8988T (cell line): ENCODE results near the gene SAMD14.

Source experiments
- DNase-seq: peaks from one replicate; pipeline ENCODE4 v3.0.0; 2011

Gene SAMD14

DNA sequence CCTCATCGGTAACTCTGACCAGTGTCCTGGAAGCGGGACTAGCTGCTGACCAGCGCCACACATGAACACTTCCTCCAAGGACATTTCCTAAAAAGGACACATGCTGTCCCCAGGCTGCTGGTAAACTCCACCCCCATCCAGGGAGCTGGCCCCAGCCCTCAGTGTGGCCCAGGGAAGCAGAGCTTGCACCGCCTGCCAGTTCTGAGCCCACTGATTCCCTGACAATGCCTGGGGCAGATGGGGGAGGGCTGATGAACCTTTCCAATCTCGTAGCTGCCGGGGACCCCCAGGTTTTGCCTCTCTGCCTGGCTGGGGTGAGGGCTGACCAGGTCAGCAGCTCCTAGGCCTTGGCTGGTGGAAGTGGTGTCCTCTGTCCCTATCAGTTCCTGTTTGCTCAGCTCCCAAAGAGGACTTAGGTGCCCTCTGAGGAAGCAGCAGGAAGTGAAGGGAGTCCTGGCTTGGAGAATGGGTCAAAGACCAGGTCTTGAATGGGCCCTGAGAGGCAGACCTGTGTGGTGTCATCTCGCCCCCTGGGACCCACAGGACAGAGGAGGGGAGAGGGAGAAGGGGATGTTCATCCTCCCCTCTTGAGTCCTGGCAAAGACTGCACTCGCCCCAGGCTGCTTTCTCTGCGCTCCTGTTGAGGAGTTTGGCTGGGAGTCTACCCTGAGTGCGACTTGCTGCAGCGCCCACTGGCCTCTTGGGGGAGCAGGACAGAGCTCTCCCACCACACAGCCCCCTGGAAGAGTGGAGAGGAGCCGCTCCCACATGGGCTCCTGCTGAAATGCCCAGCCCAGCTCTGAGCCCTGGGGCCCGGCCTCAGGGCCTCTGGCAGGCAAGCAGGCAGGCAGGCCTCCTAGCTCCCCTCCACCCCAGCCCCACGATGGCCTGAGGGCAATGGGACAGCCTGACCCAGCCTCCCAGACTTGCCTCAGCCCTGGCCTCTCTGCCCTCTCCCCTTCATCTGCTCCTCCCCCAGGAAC, 18.0 kb downstream of the SAMD14 start:
- no peak for DNase-seq

DNA sequence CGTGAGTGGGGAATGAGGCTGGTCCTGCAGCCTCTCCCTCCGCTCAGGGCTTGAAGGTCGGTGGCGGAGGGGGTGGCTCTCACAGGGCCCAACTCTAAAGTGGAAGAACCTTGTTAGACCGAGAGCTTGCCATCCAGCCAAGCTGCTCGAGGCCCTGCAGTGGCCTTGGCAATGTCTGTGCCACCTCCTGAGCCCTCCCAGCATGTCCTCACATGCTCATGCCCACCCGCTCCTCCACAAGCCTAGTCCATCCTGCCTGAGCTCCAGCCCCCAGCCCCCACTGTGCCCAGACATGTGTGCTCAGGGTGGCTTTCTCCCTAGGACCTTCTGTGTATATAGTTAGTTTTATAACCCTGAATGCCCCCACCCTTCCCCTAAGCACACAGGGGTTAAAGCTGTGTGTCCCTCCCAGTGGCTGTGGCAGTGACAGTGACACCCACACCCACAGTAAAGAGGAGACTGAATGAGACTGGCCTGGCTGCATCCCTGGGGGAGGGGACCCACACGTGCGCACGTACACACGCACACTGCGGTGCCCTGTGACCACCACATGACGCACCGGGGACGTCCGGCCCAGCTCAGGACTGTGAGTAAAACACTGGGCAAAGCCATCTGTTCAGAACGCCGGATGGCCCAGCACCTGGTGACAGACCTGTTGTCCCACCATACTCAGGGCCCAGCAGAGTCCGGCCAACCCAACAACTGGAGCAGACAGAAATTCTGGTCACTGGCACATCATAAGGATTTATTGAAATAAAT, 19.2 kb downstream of the SAMD14 start:
- no peak for DNase-seq

- DNase-seq: no peak
Measured at GRCh38 chr17:50109785-50110184, 20.2 kb downstream of the SAMD14 start.

DNA sequence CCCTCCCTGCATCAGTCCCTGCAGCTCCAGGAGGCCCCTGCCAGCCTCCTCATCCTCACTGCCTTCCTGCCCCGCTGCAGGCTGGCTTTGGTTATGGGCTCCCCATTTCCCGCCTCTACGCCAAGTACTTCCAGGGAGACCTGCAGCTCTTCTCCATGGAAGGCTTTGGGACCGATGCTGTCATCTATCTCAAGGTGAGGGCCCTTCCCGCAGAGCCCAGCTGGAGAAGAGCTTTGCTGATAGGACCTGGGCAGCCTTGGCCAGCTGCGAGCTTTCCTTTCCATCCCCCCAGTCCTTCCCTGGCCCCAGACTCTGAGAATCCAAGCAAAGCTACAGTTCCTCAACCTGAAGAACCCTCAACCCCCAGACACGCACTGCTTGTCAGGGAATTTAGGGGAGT, 20.8 kb downstream of the SAMD14 start:
- no peak for DNase-seq

DNA sequence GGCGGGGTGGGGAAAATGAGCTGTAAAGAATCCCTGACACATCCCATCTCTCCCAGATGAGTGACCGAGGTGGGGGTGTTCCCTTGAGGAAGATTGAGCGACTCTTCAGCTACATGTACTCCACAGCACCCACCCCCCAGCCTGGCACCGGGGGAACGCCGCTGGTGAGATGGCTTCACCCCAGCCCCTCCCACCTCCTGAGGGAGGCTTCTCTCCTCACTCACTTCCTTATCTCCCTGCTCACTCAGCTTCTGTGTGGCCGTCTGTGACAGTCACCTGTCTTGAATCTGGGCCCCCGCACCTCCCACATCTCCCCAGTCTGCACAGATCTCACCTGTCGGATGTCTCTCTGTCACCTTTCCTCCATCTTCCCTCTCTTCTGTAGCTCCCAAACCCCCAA, 21.4 kb downstream of the SAMD14 start:
- no peak for DNase-seq

DNA sequence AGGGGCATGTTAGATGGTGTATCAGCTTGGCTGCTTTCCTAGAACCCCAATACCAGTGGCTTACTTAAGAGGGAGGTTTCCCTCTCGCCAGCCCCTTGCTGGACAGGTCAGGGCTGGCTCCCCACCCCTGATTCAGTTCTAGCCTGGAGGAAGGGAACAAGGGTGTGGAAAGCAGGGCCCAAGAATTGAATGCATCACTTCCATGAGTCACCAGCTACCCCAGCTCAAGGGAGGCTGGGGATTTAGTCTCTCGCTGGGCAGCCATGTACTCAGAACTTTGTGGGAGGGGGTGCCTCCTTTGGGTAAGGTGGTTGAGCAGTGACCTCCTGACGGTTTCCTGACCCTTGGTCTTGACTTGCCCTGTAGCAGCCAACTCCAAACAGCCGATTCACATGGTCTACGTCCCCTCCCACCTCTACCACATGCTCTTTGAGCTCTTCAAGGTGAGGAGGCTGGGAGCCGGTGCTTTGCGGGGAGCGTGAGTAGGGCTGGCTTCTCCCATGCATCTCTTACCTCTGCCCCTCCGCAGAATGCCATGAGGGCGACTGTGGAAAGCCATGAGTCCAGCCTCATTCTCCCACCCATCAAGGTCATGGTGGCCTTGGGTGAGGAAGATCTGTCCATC, 22.1 kb downstream of the SAMD14 start:
- DNase-seq: no peak

DNA sequence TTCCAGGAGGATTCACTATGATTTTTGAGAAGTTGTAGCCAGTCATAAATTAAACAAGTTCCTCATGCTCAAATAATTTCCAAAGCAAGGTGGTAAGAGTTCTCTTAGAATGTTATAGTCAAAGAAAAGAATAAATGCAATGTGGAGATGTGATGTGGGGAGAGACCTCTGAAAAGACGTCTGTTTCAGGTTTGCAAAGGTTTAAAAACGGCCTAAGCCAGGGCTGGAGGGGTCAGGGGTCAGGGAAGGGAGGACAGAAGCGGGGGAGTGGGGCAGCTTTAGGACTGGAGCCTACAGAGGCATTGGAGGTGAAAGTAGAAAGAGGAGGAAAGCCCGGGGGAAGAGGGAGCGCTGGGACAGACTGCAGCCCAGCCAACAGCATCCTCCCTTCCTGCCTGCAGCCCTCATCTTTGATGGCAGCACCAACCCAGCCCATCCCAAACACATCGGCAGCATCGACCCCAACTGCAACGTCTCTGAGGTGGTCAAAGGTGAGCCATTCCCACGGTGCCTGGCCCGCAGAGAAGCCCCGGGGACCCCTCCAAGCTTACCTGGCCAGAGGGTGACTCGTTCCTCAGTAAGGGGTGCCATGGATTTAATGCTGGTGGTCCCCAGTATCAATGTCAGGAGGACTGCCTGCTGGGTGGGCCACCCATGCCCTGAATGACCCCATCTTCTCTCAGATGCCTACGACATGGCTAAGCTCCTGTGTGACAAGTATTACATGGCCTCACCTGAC, 23.4 kb downstream of the SAMD14 start:
- no peak for DNase-seq

- DNase-seq: no peak
Measured at GRCh38 chr17:50105811-50106210, 24.1 kb downstream of the SAMD14 start.

DNA sequence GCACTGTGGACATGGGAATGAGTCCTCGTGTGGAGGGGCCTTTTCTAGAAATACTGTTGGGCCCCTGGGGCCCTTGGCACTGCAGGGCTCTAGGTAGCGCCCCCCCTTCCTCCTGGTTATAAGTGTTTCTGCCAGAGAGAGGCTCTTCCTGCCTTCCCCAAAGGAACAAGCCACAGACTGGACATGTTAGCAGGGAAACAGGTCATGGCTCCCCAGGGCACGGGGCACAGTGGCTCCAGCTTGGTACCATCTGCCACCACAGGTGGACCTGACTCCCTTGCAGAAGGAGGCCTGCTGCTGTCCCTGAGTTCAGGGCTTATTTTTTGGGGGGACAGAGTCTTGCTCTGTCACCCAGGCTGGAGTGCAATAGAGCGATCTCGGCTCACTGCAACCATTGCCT, 26.0 kb downstream of the SAMD14 start:
- DNase-seq: no peak

- DNase-seq: no peak
Measured at GRCh38 chr17:50103252-50103651, 26.7 kb downstream of the SAMD14 start.

- DNase-seq: no peak
Measured at GRCh38 chr17:50102164-50102991, 27.6 kb downstream of the SAMD14 start.

- DNase-seq: no peak
Measured at GRCh38 chr17:50101346-50102163, 28.4 kb downstream of the SAMD14 start.

- DNase-seq: no peak
Measured at GRCh38 chr17:50100921-50101345, 29.0 kb downstream of the SAMD14 start.

GRCh38 chr17:50100480-50100883, 29.5 kb downstream of the SAMD14 start:
- no peak for DNase-seq

GRCh38 chr17:50099003-50099402, 31.0 kb downstream of the SAMD14 start:
- DNase-seq: no peak

DNA sequence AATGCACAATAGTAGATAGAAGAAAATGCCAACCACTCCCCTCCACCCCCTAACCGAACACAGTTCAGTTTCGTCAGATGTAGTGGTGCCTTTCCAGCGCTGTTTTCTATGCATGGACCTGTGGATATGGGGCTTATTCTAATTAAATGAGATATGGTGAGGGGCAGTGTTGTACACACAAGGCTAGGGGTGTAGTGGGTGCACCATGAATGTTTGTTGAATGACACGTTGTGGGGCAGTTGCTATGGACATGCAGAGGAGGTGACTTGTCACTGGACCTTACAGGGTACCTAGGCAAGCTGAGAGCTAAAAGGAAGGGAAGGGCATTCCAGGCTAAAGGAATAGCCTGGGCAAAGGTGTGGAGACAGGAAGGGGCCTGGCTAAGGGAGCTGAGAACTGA, 31.4 kb downstream of the SAMD14 start:
- DNase-seq: no peak

GRCh38 chr17:50097926-50098325, 32.0 kb downstream of the SAMD14 start:
- DNase-seq: no peak

DNA sequence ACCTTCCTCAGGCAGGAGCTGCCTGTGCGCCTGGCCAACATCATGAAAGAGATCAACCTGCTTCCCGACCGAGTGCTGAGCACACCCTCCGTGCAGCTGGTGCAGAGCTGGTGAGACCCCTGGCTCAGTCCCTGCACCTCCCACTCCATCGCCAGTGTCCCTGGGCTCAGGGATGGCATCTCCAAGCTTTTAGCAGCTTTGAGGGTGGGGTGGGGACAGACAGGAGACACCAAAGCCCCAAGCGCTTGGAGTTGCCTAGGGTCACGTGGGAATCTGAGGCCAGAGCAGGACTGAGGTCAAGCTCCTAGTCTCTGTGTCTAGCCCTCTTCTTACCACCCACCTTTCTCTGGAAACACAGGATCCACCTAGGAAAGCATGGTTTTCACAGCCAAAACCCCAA, 32.5 kb downstream of the SAMD14 start:
- DNase-seq: no peak

DNA sequence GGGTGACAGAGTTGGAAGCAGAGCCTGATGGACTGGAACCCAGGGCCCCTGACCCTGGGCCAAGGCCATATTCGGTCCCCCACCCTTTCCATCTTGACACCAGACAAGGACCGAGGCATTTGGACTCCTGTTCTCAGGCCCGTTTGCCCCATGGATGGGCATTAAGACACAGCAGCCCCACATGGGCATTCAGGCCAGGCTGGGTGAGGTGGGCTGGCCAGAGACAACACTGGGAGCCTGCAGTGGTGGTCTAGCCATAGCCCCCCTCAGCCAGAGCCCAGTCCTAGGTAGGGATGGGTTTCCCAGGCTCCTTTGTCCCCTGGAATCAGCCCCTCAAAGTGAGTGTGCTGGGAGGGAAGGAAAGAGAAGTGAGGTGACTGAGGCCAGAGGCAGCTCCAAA, 33.2 kb downstream of the SAMD14 start:
- no peak for DNase-seq

GRCh38 chr17:50096092-50096491, 33.9 kb downstream of the SAMD14 start:
- DNase-seq: no peak

GRCh38 chr17:50095626-50096037, 34.3 kb downstream of the SAMD14 start:
- no peak for DNase-seq
